Hepatocyte (in vitro differentiated cells): ENCODE results near the gene EPN1. TPM values are rescaled to one million over a fixed set of nuclear protein-coding genes. Genes with fewer than 3 reads are reported as not detected.

ENCODE experiments used
- DNase-seq: peaks from one replicate; pipeline ENCODE4 v3.0.0-alpha.2; 2016; ENCODE audit warnings: low spot score
- H2AFZ ChIP-seq: fragments of 200-600 bp; sonication (generic); 2 replicates; pipeline ENCODE4 v1.6.0; 2016; ENCODE audit warnings: antibody characterized with exemption, mild to moderate bottlenecking
- H3K27ac ChIP-seq: fragments of 200-600 bp; sonication (generic); 2 replicates; pipeline ENCODE4 v1.5.1; 2016; ENCODE audit warnings: mild to moderate bottlenecking
- H3K27me3 ChIP-seq: fragments of 200-600 bp; sonication (generic); 2 replicates; pipeline ENCODE4 v1.6.1; 2016
- H3K36me3 ChIP-seq: fragments of 200-600 bp; sonication (generic); replicated peaks from 2 replicates; pipeline ENCODE4 v1.5.1; 2016; ENCODE audit warnings: low read depth; ENCODE audit not compliant: insufficient read depth
- H3K4me1 ChIP-seq: fragments of 200-600 bp; sonication (generic); 2 replicates; pipeline ENCODE4 v1.5.1; 2016; ENCODE audit warnings: mild to moderate bottlenecking, moderate library complexity; ENCODE audit not compliant: insufficient read depth
- H3K4me2 ChIP-seq: fragments of 200-600 bp; sonication (generic); 2 replicates; pipeline ENCODE4 v1.6.0; 2016
- H3K4me3 ChIP-seq: fragments of 200-600 bp; sonication (generic); 2 replicates; pipeline ENCODE4 v1.5.1; 2016; ENCODE audit warnings: mild to moderate bottlenecking
- H3K79me2 ChIP-seq: fragments of 200-600 bp; sonication (generic); 2 replicates; pipeline ENCODE4 v1.6.0; 2017; ENCODE audit warnings: mild to moderate bottlenecking
- H3K9me2 ChIP-seq: fragments of 200-600 bp; sonication (generic); replicated peaks from 2 replicates; pipeline ENCODE4 v1.6.0; 2017; ENCODE audit warnings: mild to moderate bottlenecking; ENCODE audit not compliant: insufficient read depth
- H3K9me3 ChIP-seq: fragments of 200-600 bp; sonication (generic); 2 replicates; pipeline ENCODE4 v1.5.1; 2016; ENCODE audit warnings: low read depth, mild to moderate bottlenecking
- H4K20me1 ChIP-seq: fragments of 200-600 bp; sonication (generic); 2 replicates; pipeline ENCODE4 v1.6.0; 2016; ENCODE audit warnings: mild to moderate bottlenecking; ENCODE audit not compliant: insufficient read depth, poor library complexity, severe bottlenecking
- CTCF ChIP-seq: fragments of 200-600 bp; sonication (generic); IDR thresholded peaks from 2 replicates; pipeline ENCODE4 v1.5.1; 2016; ENCODE audit warnings: antibody characterized with exemption, mild to moderate bottlenecking; ENCODE audit not compliant: poor library complexity
- EZH2 ChIP-seq: fragments of 200-600 bp; sonication (generic); IDR thresholded peaks from 2 replicates; pipeline ENCODE4 v1.6.1; 2016; ENCODE audit warnings: antibody characterized with exemption, mild to moderate bottlenecking, borderline replicate concordance
- EZH2phosphoT487 ChIP-seq: fragments of 200-600 bp; sonication (generic); IDR thresholded peaks from one replicate; pipeline ENCODE4 v1.6.1; 2018; ENCODE audit warnings: antibody characterized with exemption, mild to moderate bottlenecking, low read depth, moderate library complexity; ENCODE audit not compliant: unreplicated experiment, severe bottlenecking
- WGBS: methylation state at CpG from one replicate; pipeline ENCODE4 v1.1.6; 2016; ENCODE audit warnings: low lambda C conversion rate; ENCODE audit errors: missing lambda C conversion rate; 5-methylcytosine and 5-hydroxymethylcytosine counted together
- polyA plus RNA-seq: library from polyadenylated mRNA; unstranded; fragments of >200 nt; fragmentation: Nextera tagmentation; extraction: Ambion mirVana; gene quantifications from 2 replicates; pipeline ENCODE4 v1.2.1, GENCODE V29; 2016
- total RNA-seq: library from RNA; depleted of rRNA; stranded (reverse); fragments of >200 nt; gene quantifications from 2 replicates; pipeline ENCODE4 v1.2.3, GENCODE V29; 2014

The EPN1 gene
- total and polyA plus RNA-seq, 2 experiments from 2014 or later: 74.8 to 165 TPM

- H3K36me3 ChIP-seq: no peaks in the 10 kb centered on the region
- H3K4me2 ChIP-seq: peak overlapping the region; percentile 92
- H3K27ac ChIP-seq: peak overlapping the region; percentile 98
- H3K79me2 ChIP-seq: peaks cover 73% of the 10 kb centered on the region
- peak overlapping the region; percentile 99 for H3K4me3 ChIP-seq
- 2% methylated on average over 15 of the region's 15 CpGs for WGBS
- H3K9me3 ChIP-seq: no peaks in the 10 kb centered on the region
- no peaks in the 10 kb centered on the region for H3K9me2 ChIP-seq
- H3K4me1 ChIP-seq: peaks cover 26% of the 10 kb centered on the region
- H2AFZ ChIP-seq: peak overlapping the region; percentile 69
- no peak for DNase-seq
- TF ChIP-seq CTCF: no peak
- TF ChIP-seq EZH2phosphoT487: no peak
- TF ChIP-seq EZH2: no peak
- no peaks in the 10 kb centered on the region for H3K27me3 ChIP-seq
- H4K20me1 ChIP-seq: no peaks in the 10 kb centered on the region
Observed at GRCh38 chr19:55643887-55644176, 31.2 kb upstream of the EPN1 start.

GRCh38 chr19:55644191-55644833, 30.7 kb upstream of the EPN1 start:
- peak overlapping the region; percentile 92 for H3K4me2 ChIP-seq
- H3K36me3 ChIP-seq: no peaks in the 10 kb centered on the region
- no peaks in the 10 kb centered on the region for H4K20me1 ChIP-seq
- H2AFZ ChIP-seq: no peak overlapping the region
- DNase-seq: no peak
- H3K4me1 ChIP-seq: peaks cover 31% of the 10 kb centered on the region
- no peaks in the 10 kb centered on the region for H3K27me3 ChIP-seq
- peak overlapping the region; percentile 98 for H3K27ac ChIP-seq
- peak overlapping the region; percentile 99 for H3K4me3 ChIP-seq
- no peaks in the 10 kb centered on the region for H3K9me2 ChIP-seq
- H3K9me3 ChIP-seq: no peaks in the 10 kb centered on the region
- TF ChIP-seq EZH2phosphoT487: no peak
- TF ChIP-seq CTCF: no peak
- peaks cover 69% of the 10 kb centered on the region for H3K79me2 ChIP-seq
- WGBS: 53% methylated on average over 11 of the region's 12 CpGs

- H3K4me3 ChIP-seq: no peak overlapping the region
- H3K9me3 ChIP-seq: no peaks in the 10 kb centered on the region
- peaks cover 27% of the 10 kb centered on the region for H3K4me1 ChIP-seq
- H3K36me3 ChIP-seq: no peaks in the 10 kb centered on the region
- no peak for DNase-seq
- no peaks in the 10 kb centered on the region for H4K20me1 ChIP-seq
- H3K9me2 ChIP-seq: no peaks in the 10 kb centered on the region
- H3K27ac ChIP-seq: no peak overlapping the region
- no peaks in the 10 kb centered on the region for H3K27me3 ChIP-seq
- TF ChIP-seq EZH2 (no peak), CTCF (no peak)
- H3K79me2 ChIP-seq: peaks cover 62% of the 10 kb centered on the region
- WGBS: 96% methylated on average over 28 of the region's 28 CpGs
- peak overlapping the region; percentile 92 for H3K4me2 ChIP-seq
- H2AFZ ChIP-seq: no peak overlapping the region
Observed at GRCh38 chr19:55644842-55645511, 30.0 kb upstream of the EPN1 start.
